GM23338 (cell line): ENCODE measurements around the gene MYH10. TPM values are rescaled to one million over a fixed set of nuclear protein-coding genes. Genes with fewer than 3 reads are reported as not detected.

ENCODE experiments used
- ATAC-seq: fragments of 200-7000 bp; cut with Tn5 transposase; 3 replicates; pipeline ENCODE4 v1.9.1; 2020
- DNase-seq: peaks from one replicate; pipeline ENCODE4 v3.0.0-alpha.2; 2015; ENCODE audit warnings: low spot score
- H2AFZ ChIP-seq: fragments of 200-600 bp; sonication (generic); 2 replicates; pipeline ENCODE4 v1.8.0; 2016; ENCODE audit warnings: antibody characterized with exemption, mild to moderate bottlenecking, moderate library complexity
- H3F3A ChIP-seq: fragments of 200-600 bp; sonication (generic); replicated peaks from 2 replicates; pipeline ENCODE4 v1.8.0; 2017; ENCODE audit warnings: antibody characterized with exemption, mixed run types, low read depth
- H3K27ac ChIP-seq: fragments of 200-600 bp; sonication (generic); 2 replicates; pipeline ENCODE4 v1.6.1; 2016; ENCODE audit warnings: low read depth
- H3K27me3 ChIP-seq: fragments of 200-600 bp; sonication (generic); 2 replicates; pipeline ENCODE4 v1.8.0; 2016; ENCODE audit warnings: mild to moderate bottlenecking, mixed run types, moderate library complexity; ENCODE audit not compliant: insufficient read depth
- H3K36me3 ChIP-seq: fragments of 200-600 bp; sonication (generic); 2 replicates; pipeline ENCODE4 v1.8.0; 2016; ENCODE audit warnings: mild to moderate bottlenecking; ENCODE audit not compliant: insufficient read depth
- H3K4me1 ChIP-seq: fragments of 200-600 bp; sonication (generic); 2 replicates; pipeline ENCODE4 v1.8.0; 2016; ENCODE audit warnings: mild to moderate bottlenecking, moderate library complexity; ENCODE audit not compliant: insufficient read depth
- H3K4me2 ChIP-seq: fragments of 200-600 bp; sonication (generic); 2 replicates; pipeline ENCODE4 v1.7.1; 2017; ENCODE audit warnings: mixed run types
- H3K4me3 ChIP-seq: fragments of 200-600 bp; sonication (generic); 2 replicates; pipeline ENCODE4 v1.6.1; 2016; ENCODE audit warnings: mixed run types
- H3K79me2 ChIP-seq: fragments of 200-600 bp; sonication (generic); replicated peaks from 2 replicates; pipeline ENCODE4 v1.8.0; 2017; ENCODE audit warnings: mild to moderate bottlenecking; ENCODE audit not compliant: insufficient read depth
- H3K9me2 ChIP-seq: fragments of 200-600 bp; sonication (generic); 2 replicates; pipeline ENCODE4 v1.8.0; 2017; ENCODE audit not compliant: insufficient read depth
- H4K20me1 ChIP-seq: fragments of 200-600 bp; sonication (generic); replicated peaks from 2 replicates; pipeline ENCODE4 v1.8.0; 2017; ENCODE audit warnings: mild to moderate bottlenecking; ENCODE audit not compliant: insufficient read depth
- H3K27ac Mint-ChIP-seq: 2 replicates; pipeline ENCODE4 v1.8.0; 2020; ENCODE audit warnings: inconsistent platforms, mild to moderate bottlenecking, moderate library complexity, mixed read lengths
- H3K27me3 Mint-ChIP-seq: 3 replicates; pipeline ENCODE4 v1.8.0; 2022; ENCODE audit warnings: low read depth, mild to moderate bottlenecking, moderate library complexity, mixed read lengths, inconsistent platforms; ENCODE audit not compliant: insufficient read depth, poor library complexity
- H3K36me3 Mint-ChIP-seq: 3 replicates; pipeline ENCODE4 v1.8.0; 2021; ENCODE audit warnings: low read depth, mild to moderate bottlenecking, inconsistent platforms, moderate library complexity, mixed read lengths
- H3K4me1 Mint-ChIP-seq: 3 replicates; pipeline ENCODE4 v1.8.0; 2020; ENCODE audit warnings: mild to moderate bottlenecking, inconsistent platforms, mixed read lengths
- H3K4me3 Mint-ChIP-seq: 3 replicates; pipeline ENCODE4 v1.8.0; 2021; ENCODE audit warnings: moderate library complexity, mild to moderate bottlenecking, inconsistent platforms, mixed read lengths
- H3K9me3 Mint-ChIP-seq: 3 replicates; pipeline ENCODE4 v1.8.0; 2020; ENCODE audit warnings: moderate library complexity, mild to moderate bottlenecking, inconsistent platforms, mixed read lengths
- CREB1 ChIP-seq: fragments of 250-450 bp; sonication (Bioruptor Pico); IDR thresholded peaks from 2 replicates; pipeline ENCODE4 v1.5.0; 2020; ENCODE audit warnings: low read depth, mild to moderate bottlenecking, moderate library complexity
- ETS1 ChIP-seq: IDR thresholded peaks from 2 replicates; pipeline ENCODE4 v1.6.1; 2016; ENCODE audit warnings: antibody characterized with exemption
- EZH2 ChIP-seq: fragments of 200-600 bp; sonication (generic); IDR thresholded peaks from one replicate; pipeline ENCODE4 v1.8.0; 2017; ENCODE audit warnings: antibody characterized with exemption, mild to moderate bottlenecking, low read depth; ENCODE audit not compliant: unreplicated experiment
- EZH2phosphoT487 ChIP-seq: fragments of 200-600 bp; sonication (generic); IDR thresholded peaks from one replicate; pipeline ENCODE4 v1.8.1; 2018; ENCODE audit warnings: antibody characterized with exemption; ENCODE audit not compliant: unreplicated experiment
- JUNB ChIP-seq: IDR thresholded peaks from one replicate; pipeline ENCODE4 v1.6.1; 2016; ENCODE audit warnings: antibody characterized with exemption; ENCODE audit not compliant: unreplicated experiment
- NANOG ChIP-seq: IDR thresholded peaks from 2 replicates; pipeline ENCODE4 v1.6.1; 2016; ENCODE audit warnings: antibody characterized with exemption, borderline replicate concordance
- POLR2AphosphoS5 ChIP-seq: IDR thresholded peaks from 2 replicates; pipeline ENCODE4 v1.6.1; 2016; ENCODE audit warnings: antibody characterized with exemption, low read depth
- REST ChIP-seq: IDR thresholded peaks from one replicate; pipeline ENCODE4 v1.6.1; 2018; ENCODE audit warnings: antibody characterized with exemption; ENCODE audit not compliant: unreplicated experiment
- STAT1 ChIP-seq: IDR thresholded peaks from one replicate; pipeline ENCODE4 v1.6.1; 2016; ENCODE audit warnings: antibody characterized with exemption; ENCODE audit not compliant: unreplicated experiment
- ZNF114 ChIP-seq: fragments of 250-450 bp; sonication (Bioruptor Pico); IDR thresholded peaks from 2 replicates; pipeline ENCODE4 v1.5.0; 2020; ENCODE audit warnings: mild to moderate bottlenecking, moderate library complexity
- ZNF331 ChIP-seq: fragments of 250-450 bp; sonication (Bioruptor Pico); IDR thresholded peaks from 2 replicates; pipeline ENCODE4 v1.5.0; 2020; ENCODE audit warnings: low read depth, mild to moderate bottlenecking, moderate library complexity
- polyA plus RNA-seq: library from polyadenylated mRNA; unstranded; fragments of >200 nt; fragmentation: Nextera tagmentation; extraction: Ambion mirVana; gene quantifications from 2 replicates; pipeline ENCODE4 v1.2.1, GENCODE V29; 2016
- total RNA-seq: library from RNA; depleted of rRNA; stranded (reverse); fragments of >200 nt; shearing (Covaris generic); gene quantifications from 2 replicates; pipeline ENCODE4 v1.2.3, GENCODE V29; 2014
- TF ChIP-seq, protein P1 (sequence below), 2 experiments: fragments of 200-600 bp in 1 of 2; sonication (generic) in 1 of 2; conservative IDR thresholded peaks; 2 replicates each; pipeline versions ENCODE4 v1.5.1 to v1.6.1; 2016 to 2017; ENCODE audit warnings: antibody characterized with exemption in 2 of 2, low read depth in 2 of 2, mild to moderate bottlenecking in 2 of 2, moderate library complexity in 1 of 2
- TF ChIP-seq, protein P2 (sequence below): fragments of 250-450 bp; sonication (Bioruptor Pico); IDR thresholded peaks from 2 replicates; pipeline ENCODE4 v1.5.0; 2020; ENCODE audit warnings: mild to moderate bottlenecking, moderate library complexity

The MYH10 gene
- total and polyA plus RNA-seq, 2 experiments from 2014 or later, result 89.5 to 230 TPM

- no peaks in the 10 kb centered on the region for H3K27me3 ChIP-seq
- Mint-ChIP-seq H3K27me3 (peaks cover 2% of the 10 kb centered on the region), H3K9me3 (no peaks in the 10 kb centered on the region), H3K4me3 (peak overlapping the region; percentile 85), H3K27ac (peak overlapping the region; percentile 97), H3K4me1 (peaks cover 7% of the 10 kb centered on the region; the same call in 2 of the 3 replicates), H3K36me3 (peaks cover 5% of the 10 kb centered on the region; the same call in 2 of the 3 replicates)
- ATAC-seq (peak; percentile 72), DNase-seq (peak; percentile 83)
- H4K20me1 ChIP-seq, result peaks cover 5% of the 10 kb centered on the region; the same call in 1 of the 2 replicates
- H3K4me2 ChIP-seq, result peak overlapping the region; percentile 72
- H3K4me1 ChIP-seq, result peaks cover 7% of the 10 kb centered on the region
- H3K9me2 ChIP-seq, result no peaks in the 10 kb centered on the region
- peak overlapping the region; percentile 77 for H2AFZ ChIP-seq
- no peaks in the 10 kb centered on the region for H3F3A ChIP-seq
- peaks cover 48% of the 10 kb centered on the region for H3K79me2 ChIP-seq
- H3K27ac ChIP-seq, result peak overlapping the region; percentile 90
- H3K36me3 ChIP-seq, result no peaks in the 10 kb centered on the region
- H3K4me3 ChIP-seq, result peak overlapping the region; percentile 96
- TF ChIP-seq EZH2, result no peak
- no peak for TF ChIP-seq ETS1
- TF ChIP-seq, protein P1, sequence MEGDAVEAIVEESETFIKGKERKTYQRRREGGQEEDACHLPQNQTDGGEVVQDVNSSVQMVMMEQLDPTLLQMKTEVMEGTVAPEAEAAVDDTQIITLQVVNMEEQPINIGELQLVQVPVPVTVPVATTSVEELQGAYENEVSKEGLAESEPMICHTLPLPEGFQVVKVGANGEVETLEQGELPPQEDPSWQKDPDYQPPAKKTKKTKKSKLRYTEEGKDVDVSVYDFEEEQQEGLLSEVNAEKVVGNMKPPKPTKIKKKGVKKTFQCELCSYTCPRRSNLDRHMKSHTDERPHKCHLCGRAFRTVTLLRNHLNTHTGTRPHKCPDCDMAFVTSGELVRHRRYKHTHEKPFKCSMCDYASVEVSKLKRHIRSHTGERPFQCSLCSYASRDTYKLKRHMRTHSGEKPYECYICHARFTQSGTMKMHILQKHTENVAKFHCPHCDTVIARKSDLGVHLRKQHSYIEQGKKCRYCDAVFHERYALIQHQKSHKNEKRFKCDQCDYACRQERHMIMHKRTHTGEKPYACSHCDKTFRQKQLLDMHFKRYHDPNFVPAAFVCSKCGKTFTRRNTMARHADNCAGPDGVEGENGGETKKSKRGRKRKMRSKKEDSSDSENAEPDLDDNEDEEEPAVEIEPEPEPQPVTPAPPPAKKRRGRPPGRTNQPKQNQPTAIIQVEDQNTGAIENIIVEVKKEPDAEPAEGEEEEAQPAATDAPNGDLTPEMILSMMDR (conservative IDR thresholded peaks at IDR 0.05; ENCODE audit: low read depth in 2 of 2), result no peak
- TF ChIP-seq, protein P2, sequence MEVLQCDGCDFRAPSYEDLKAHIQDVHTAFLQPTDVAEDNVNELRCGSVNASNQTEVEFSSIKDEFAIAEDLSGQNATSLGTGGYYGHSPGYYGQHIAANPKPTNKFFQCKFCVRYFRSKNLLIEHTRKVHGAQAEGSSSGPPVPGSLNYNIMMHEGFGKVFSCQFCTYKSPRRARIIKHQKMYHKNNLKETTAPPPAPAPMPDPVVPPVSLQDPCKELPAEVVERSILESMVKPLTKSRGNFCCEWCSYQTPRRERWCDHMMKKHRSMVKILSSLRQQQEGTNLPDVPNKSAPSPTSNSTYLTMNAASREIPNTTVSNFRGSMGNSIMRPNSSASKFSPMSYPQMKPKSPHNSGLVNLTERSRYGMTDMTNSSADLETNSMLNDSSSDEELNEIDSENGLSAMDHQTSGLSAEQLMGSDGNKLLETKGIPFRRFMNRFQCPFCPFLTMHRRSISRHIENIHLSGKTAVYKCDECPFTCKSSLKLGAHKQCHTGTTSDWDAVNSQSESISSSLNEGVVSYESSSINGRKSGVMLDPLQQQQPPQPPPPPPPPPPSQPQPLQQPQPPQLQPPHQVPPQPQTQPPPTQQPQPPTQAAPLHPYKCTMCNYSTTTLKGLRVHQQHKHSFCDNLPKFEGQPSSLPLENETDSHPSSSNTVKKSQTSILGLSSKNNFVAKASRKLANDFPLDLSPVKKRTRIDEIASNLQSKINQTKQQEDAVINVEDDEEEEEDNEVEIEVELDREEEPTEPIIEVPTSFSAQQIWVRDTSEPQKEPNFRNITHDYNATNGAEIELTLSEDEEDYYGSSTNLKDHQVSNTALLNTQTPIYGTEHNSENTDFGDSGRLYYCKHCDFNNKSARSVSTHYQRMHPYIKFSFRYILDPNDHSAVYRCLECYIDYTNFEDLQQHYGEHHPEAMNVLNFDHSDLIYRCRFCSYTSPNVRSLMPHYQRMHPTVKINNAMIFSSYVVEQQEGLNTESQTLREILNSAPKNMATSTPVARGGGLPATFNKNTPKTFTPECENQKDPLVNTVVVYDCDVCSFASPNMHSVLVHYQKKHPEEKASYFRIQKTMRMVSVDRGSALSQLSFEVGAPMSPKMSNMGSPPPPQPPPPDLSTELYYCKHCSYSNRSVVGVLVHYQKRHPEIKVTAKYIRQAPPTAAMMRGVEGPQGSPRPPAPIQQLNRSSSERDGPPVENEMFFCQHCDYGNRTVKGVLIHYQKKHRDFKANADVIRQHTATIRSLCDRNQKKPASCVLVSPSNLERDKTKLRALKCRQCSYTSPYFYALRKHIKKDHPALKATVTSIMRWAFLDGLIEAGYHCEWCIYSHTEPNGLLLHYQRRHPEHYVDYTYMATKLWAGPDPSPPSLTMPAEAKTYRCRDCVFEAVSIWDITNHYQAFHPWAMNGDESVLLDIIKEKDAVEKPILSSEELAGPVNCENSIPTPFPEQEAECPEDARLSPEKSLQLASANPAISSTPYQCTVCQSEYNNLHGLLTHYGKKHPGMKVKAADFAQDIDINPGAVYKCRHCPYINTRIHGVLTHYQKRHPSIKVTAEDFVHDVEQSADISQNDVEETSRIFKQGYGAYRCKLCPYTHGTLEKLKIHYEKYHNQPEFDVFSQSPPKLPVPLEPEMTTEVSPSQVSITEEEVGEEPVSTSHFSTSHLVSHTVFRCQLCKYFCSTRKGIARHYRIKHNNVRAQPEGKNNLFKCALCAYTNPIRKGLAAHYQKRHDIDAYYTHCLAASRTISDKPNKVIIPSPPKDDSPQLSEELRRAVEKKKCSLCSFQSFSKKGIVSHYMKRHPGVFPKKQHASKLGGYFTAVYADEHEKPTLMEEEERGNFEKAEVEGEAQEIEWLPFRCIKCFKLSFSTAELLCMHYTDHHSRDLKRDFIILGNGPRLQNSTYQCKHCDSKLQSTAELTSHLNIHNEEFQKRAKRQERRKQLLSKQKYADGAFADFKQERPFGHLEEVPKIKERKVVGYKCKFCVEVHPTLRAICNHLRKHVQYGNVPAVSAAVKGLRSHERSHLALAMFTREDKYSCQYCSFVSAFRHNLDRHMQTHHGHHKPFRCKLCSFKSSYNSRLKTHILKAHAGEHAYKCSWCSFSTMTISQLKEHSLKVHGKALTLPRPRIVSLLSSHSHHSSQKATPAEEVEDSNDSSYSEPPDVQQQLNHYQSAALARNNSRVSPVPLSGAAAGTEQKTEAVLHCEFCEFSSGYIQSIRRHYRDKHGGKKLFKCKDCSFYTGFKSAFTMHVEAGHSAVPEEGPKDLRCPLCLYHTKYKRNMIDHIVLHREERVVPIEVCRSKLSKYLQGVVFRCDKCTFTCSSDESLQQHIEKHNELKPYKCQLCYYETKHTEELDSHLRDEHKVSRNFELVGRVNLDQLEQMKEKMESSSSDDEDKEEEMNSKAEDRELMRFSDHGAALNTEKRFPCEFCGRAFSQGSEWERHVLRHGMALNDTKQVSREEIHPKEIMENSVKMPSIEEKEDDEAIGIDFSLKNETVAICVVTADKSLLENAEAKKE (CRISPR knock-in tag), result no peak
- TF ChIP-seq ZNF331 (CRISPR knock-in tag), result no peak
- no peak for TF ChIP-seq CREB1 (CRISPR knock-in tag)
- no peak for TF ChIP-seq EZH2phosphoT487
- no peak for TF ChIP-seq NANOG
- TF ChIP-seq STAT1, result no peak
- no peak for TF ChIP-seq JUNB
- no peak for TF ChIP-seq REST
- TF ChIP-seq ZNF114, result no peak
- no peak for TF ChIP-seq POLR2AphosphoS5
Observed at GRCh38 chr17:8436169-8436843, 194.2 kb downstream of the MYH10 start.
